Spleen (tissue), 7 donors: ENCODE data around the gene TMEM243.

Experiments used
- CTCF ChIP-seq, 11 experiments: fragments of 200-600 bp in 7 of 11; fragments of 450-650 bp in 4 of 11; sonication (generic) in 4 of 11; IDR thresholded peaks in 8 of 11; conservative IDR thresholded peaks in 3 of 11; 1 replicate in 7 of 11; 2 replicates in 4 of 11; pipeline versions ENCODE4 v1.4.0 to v1.8.0; 2016 to 2021; ENCODE audit warnings: antibody characterized with exemption in 11 of 11, inconsistent platforms in 4 of 11, mild to moderate bottlenecking in 1 of 11
- POLR2A ChIP-seq, 3 donors: fragments of 450-650 bp; IDR thresholded peaks; one replicate each; pipeline ENCODE4 v1.5.1; 2017; ENCODE audit warnings: antibody characterized with exemption in 3 of 3, mild to moderate bottlenecking in 1 of 3
- donor health status: DM: no; HTN: no; CAD: no; lungs with moderate emphysema.
- donor health status: DM: no; HTN: no; CAD: no.
- donor health status: DM: no; HTN: no; CAD: no.

DNA sequence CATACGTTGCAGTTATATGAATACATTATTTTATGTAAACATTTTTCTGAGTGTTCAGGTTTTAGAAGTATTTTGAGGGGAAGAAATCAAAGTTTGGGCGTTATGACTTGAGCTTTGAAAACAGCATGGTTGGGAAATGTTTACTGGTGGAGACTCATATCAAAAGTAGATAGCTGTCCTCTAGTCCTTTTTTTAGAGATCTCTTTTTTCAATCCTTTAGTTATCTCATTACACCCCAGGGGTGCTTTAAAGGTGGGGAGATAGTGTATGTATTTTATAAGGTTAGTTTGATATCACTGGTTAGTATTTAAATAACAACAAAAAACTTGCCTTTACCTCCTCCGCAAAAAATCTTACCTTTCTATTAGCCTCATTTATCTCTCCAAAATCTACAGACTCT lies 65.0 kb downstream of the TMEM243 start:
- TF ChIP-seq CTCF (IDR thresholded peaks at IDR 0.05 in 8 of 11, conservative IDR thresholded peaks at IDR 0.05 in 3 of 11) (no peak), POLR2A (IDR thresholded peaks at IDR 0.05) (no peak)
